Astrocyte of the cerebellum (primary cell): ENCODE measurements around the gene C1QBP.
"Not testable (repeated sequence)": the region's sequence is repeated elsewhere in the genome, so short reads cannot be mapped to it uniquely, and the experiment has no call there.

Source experiments
- DNase-seq: peaks from one replicate; pipeline ENCODE4 v3.0.0-alpha.2; 2011; ENCODE audit warnings: low read depth
- H3K4me3 ChIP-seq: 2 replicates; pipeline ENCODE4 v1.5.1; 2011; ENCODE audit warnings: mild to moderate bottlenecking, low read depth, low read length, moderate library complexity
- CTCF ChIP-seq: IDR thresholded peaks from 2 replicates; pipeline ENCODE4 v1.5.1; 2012; ENCODE audit warnings: low read length, low read depth, moderate library complexity, mild to moderate bottlenecking; ENCODE audit errors: missing control alignments
- in situ Hi-C: cut with HindIII; loops from 2 replicates; pipeline ENCODE4 v1.10.0; 2017; ENCODE audit warnings: low sequenced_read_pairs

The C1QBP gene

DNA sequence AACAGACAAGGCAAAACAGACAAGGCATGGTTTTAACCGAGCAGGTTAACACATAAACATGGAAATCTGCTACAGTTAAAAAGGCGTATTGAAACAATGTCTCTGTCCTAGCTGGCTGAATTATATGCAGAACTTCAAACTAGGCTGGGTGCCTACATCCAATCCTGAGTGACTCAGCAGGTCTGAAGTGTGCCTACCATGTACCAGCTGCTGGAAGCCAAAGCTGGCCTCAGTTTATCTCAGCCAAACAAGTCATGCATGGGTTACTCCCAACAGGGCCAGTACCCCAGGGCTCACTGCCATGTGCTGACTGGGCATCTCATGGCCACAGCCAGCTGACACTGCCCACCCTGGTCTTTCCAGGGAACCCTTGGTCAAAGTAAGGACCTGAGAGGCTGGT, 4.0 kb downstream of the C1QBP start:
- H3K4me3 ChIP-seq = no peak overlapping the region
- in situ Hi-C loops = loop anchor here (5.0 kb wide), 1 partner anchor 37 kb away; no protein-coding TSS in a partner anchor
- DNase-seq = no peak
- no peak for TF ChIP-seq CTCF

DNA sequence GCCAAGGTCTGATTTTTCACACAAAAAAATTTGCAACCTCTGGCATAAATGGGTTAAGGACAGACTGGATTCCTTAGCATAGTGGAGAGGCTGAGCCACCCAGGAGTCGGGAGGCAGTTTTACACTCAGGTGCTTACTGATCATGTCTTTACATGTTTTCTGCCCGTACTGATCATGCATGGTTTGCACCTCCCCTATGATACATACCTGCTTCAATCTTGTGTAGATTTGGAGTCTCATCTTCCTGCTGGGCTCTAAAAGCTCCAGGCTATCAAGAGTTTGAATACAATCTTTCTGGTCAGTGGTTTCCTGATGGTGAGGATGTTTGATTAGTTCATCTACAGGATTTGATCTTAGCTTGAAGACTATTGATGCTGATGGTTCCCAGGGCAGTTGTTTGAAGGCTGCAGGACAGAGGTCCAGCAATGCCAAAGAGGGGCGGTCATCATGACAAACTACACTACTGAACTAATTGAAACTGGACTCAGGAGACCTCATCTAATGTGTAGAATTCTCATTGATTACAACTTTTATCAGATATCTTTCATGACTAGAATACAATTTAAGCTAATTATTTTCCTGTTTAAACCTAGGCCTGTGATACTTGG, 6.9 kb downstream of the C1QBP start:
- no peak overlapping the region for H3K4me3 ChIP-seq
- in situ Hi-C loops = no loop called here
- no peak for DNase-seq
- no peak for TF ChIP-seq CTCF

GRCh38 chr17:5431234-5431633, 7.7 kb downstream of the C1QBP start:
- H3K4me3 ChIP-seq, DNase-seq, in situ Hi-C loops: not testable (repeated sequence)

DNA sequence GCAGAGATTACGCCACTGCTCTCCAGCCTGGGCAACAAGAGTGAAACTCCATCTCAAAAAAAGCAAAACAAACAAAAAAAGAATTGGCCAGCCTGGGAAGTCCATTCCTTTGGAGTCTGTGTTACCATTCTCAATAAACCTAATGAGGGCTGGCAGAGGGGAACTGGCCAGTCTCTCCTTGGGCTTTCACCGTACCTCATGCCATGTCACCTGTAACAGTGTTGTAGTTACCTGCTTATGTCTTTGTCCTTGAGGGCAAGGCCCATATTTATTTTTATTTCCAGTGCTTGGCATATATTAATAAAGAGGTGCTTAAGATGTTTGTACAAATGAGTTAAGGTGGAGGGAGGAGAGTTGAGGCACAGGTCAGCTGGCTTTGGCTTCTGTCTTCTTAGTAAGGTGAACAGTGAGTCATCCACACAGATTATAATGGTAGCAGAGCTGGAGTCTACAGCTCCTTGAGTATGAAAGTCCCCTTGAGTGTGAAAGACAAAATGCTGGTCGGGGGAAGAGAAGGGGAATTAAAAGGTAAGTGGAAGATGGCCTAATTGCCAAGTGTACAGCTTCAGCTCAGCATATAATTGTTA, 8.4 kb downstream of the C1QBP start:
- H3K4me3 ChIP-seq = no peak overlapping the region
- TF ChIP-seq CTCF = no peak
- no peak for DNase-seq
- in situ Hi-C loops = no loop called here

DNA sequence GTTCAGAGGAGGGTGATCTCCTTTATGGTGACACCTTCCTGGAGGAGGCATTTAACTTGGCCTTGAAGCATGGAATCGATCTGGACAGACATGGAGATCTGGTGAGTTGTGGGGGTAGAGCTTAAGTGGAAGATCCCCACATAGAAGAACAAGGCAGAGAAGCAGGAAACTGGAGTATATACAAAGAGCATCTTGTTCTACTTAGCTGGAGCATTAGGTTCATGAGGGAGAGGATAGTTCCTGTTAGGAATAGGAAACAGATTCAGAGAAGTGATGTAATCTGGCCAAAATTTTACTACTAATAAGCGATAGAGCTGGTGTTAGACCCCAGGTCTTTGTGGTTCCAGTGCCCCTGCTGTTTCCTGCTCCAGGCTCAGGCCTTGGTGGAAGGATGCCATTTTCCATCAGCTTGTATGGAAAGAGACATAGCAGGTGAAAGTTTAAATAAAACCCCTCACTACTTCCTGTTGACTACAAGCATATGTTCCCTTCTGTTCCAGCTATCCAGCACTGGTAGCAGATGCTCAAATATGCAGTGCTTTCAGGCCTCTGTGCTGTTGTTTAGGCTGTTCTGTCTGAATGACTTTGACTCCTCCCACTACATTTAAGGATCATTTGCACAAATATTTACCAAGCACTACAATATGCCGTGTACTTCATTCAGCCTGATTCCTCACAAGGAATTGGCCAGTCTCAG, 9.6 kb downstream of the C1QBP start:
- H3K4me3 ChIP-seq = no peak overlapping the region
- no peak for DNase-seq
- in situ Hi-C loops = no loop called here
- TF ChIP-seq CTCF = no peak

DNA sequence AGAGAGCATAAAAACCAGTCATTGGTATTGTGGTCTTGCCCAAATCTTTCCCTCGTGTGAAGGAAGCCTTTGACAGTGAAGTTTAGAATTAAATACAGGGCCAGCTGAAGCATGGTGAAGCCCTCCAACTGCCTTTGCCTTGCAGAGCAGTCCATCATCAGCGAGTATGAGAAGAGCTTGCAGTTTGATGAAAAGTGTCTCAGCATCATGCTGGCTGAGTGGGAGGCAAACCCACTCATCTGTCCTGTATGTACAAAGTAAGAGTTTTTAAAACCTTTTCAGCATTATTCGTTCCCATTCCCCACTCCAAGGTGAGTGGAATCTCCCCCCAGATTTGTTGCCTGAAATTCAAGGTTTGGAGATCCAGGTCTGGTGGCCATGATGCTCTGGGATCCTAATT, 13.1 kb downstream of the C1QBP start:
- H3K4me3 ChIP-seq = no peak overlapping the region
- in situ Hi-C loops = no loop called here
- TF ChIP-seq CTCF = no peak
- no peak for DNase-seq

DNA sequence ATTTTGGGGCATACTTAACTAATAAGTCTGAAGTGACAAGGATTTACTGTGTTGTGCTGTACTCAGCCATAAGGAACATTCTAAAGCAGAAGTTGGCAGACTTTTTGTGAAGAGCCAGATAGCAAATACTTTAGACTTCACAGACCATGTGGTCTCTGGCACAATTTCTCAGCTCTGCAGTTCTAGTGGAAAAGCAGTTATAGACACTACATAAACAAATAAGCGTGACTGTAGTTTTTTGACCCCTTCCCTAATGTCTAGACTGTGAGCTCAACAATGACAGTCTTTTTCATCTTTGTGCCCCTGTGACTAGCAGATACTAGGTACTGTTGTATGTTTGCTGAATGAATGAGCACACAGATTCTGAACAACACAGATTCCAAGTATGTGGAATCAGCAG, 14.0 kb downstream of the C1QBP start:
- TF ChIP-seq CTCF = no peak
- DNase-seq = no peak
- H3K4me3 ChIP-seq = no peak overlapping the region
- in situ Hi-C loops = no loop called here
